Right atrium auricular region (tissue), 2 donors: ENCODE data around the gene CD300E. TPM values are rescaled to one million over a fixed set of nuclear protein-coding genes. Genes with fewer than 3 reads are reported as not detected.

Experiments
- DNase-seq: peaks from one replicate; pipeline ENCODE4 v3.0.0-alpha.2; 2019; ENCODE audit warnings: low spot score
- H3K27ac ChIP-seq, 2 donors: fragments of 200-600 bp; sonication (generic); 1 replicate in 1 of 2; 2 replicates in 1 of 2; pipeline ENCODE4 v1.5.1; 2016 to 2019
- H3K27me3 ChIP-seq, 2 donors: fragments of 200-600 bp; sonication (generic); one replicate each; pipeline versions ENCODE4 v1.5.1 to v1.6.0; 2017 to 2019
- H3K36me3 ChIP-seq: fragments of 200-600 bp; sonication (generic); one replicate; pipeline ENCODE4 v1.5.1; 2016
- H3K4me1 ChIP-seq, 2 donors: fragments of 200-600 bp; sonication (generic); one replicate each; pipeline versions ENCODE4 v1.5.1 to v1.6.0; 2017 to 2019
- H3K4me3 ChIP-seq, 2 donors: fragments of 200-600 bp; sonication (generic); 1 replicate in 1 of 2; 2 replicates in 1 of 2; pipeline ENCODE4 v1.5.1; 2017 to 2019; ENCODE audit warnings: mild to moderate bottlenecking in 1 of 2, moderate library complexity in 1 of 2
- H3K9me3 ChIP-seq, 2 donors: fragments of 200-600 bp; sonication (generic); one replicate each; pipeline ENCODE4 v1.5.1; 2019
- CTCF ChIP-seq, 2 donors: fragments of 200-600 bp; sonication (generic); IDR thresholded peaks; one replicate each; pipeline ENCODE4 v1.5.1; 2019; ENCODE audit warnings: antibody characterized with exemption in 2 of 2
- total RNA-seq, 2 donors: library from RNA; depleted of rRNA; stranded (reverse); fragments of >200 nt; gene quantifications; one replicate each; pipeline ENCODE4 v1.1.0, GENCODE V29; 2016

CD300E gene
- total RNA-seq, 2 donors from 2014 or later = 0.52 to 1.0 TPM

DNA sequence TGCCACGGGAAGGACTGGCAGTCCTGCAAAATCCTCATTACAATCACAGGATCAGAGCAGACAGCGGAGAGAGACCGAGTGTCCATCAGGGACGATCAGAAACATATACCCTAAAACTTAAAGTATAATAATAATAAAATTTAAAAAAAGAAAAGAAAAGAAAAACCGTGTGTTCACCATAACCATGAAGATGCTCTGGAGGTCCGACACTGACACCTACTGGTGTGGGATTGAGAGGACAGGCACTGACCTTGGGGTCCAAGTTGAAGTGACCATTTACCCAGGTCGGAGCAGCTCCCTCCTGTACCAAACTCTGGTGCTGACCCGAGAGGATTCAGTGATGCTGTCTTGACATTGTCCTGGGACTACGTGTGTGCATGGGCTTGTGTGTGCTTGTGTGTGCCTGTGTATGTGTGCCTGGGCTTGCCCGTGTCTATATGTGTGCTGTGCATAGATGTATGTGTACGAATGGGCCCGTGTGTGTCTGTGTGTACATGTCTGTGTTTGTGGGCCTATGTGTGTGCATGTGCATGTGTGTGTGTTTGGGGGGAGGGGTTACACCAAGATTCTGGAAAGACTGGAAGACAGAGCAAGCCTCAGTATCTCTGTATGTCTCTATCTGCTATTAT is 21.5 kb downstream of the CD300E start:
- Histone ChIP-seq H3K27me3 (no peaks in the 10 kb centered on the region), H3K4me3 (no peak overlapping the region), H3K36me3 (no peaks in the 10 kb centered on the region), H3K4me1 (no peaks in the 10 kb centered on the region), H3K27ac (no peak overlapping the region), H3K9me3 (no peaks in the 10 kb centered on the region)
- DNase-seq = no peak
- peak; percentile 30 to 61 for TF ChIP-seq CTCF (IDR thresholded peaks at IDR 0.05)

DNA sequence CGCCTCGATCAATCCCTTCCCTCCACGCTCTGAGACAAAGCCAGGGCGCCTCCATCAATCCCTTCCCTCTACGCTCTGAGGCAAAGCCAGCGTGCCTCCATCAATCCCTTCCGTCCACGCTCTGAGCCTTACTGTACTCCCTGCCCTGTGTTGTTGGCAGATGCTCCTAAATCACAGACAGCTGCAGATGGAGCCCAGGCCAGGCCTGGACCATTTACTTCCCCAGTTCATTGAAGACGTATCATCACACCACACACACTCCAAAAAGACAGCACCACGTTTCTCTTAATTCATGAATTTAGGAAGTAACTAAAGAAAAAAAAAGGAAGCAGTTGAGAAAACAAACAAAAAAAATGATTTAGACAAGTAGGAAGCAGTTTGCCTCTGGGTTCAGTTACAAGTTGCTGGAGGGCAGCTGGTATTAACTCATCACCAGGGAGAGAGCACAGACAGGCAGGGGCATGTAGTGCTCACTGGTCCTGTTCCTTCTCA is 24.0 kb downstream of the CD300E start:
- no peak overlapping the region for H3K27ac ChIP-seq

GRCh38 chr17:74599023-74599399 is 24.5 kb downstream of the CD300E start:
- H3K4me3 ChIP-seq = no peak overlapping the region
- H3K9me3 ChIP-seq = no peaks in the 10 kb centered on the region
- DNase-seq = no peak
- H3K36me3 ChIP-seq = no peaks in the 10 kb centered on the region
- H3K27me3 ChIP-seq = no peaks in the 10 kb centered on the region
- H3K4me1 ChIP-seq = no peaks in the 10 kb centered on the region
- TF ChIP-seq CTCF (IDR thresholded peaks at IDR 0.05) = no peak
- H3K27ac ChIP-seq = no peak overlapping the region

More for the DNA sequence above, 24.0 kb downstream of the CD300E start:
- no peaks in the 10 kb centered on the region for H3K4me1 ChIP-seq
- TF ChIP-seq CTCF (IDR thresholded peaks at IDR 0.05) = no peak
- H3K4me3 ChIP-seq = no peak overlapping the region
- no peaks in the 10 kb centered on the region for H3K9me3 ChIP-seq
- H3K27me3 ChIP-seq = no peaks in the 10 kb centered on the region
- DNase-seq = no peak
- no peaks in the 10 kb centered on the region for H3K36me3 ChIP-seq

DNA sequence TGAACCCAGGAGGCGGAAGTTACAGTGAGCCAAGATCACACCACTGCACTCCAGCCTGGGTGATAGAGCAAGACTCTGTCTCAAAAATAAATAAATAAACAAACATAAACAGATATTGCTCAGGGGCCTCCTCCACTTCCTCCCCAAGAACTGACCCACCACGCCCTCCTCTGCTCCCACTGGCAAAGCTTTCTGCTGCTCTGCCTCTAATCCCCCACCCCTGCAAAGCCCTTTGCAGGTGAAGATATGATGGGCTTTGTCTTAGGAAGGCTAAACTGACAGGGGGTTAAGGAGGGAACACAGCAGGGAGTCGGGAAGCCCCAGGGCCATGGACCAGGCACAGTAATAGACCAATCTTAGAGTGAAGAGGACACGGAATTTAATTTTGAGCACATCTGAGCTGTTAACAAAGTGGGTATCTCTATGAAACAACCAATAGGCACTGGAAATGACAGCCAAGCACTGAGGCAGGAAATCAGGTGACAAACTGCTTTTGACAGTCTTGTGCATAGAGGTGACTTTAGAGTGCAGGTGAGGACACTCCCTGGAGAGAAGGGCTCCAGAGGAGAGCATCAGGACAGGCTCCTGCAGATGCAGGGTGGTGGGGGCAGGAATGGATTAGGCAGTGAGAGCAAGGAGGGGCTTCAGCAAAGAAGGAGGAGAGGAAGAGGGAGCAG is 25.1 kb downstream of the CD300E start:
- H3K4me1 ChIP-seq = no peaks in the 10 kb centered on the region
- no peak overlapping the region for H3K27ac ChIP-seq
- H3K9me3 ChIP-seq = no peaks in the 10 kb centered on the region
- no peak for TF ChIP-seq CTCF (IDR thresholded peaks at IDR 0.05)
- no peak for DNase-seq
- no peaks in the 10 kb centered on the region for H3K36me3 ChIP-seq
- no peak overlapping the region for H3K4me3 ChIP-seq
- no peaks in the 10 kb centered on the region for H3K27me3 ChIP-seq

- no peak for DNase-seq
- TF ChIP-seq CTCF (IDR thresholded peaks at IDR 0.05) = no peak
- Histone ChIP-seq H3K4me3 (no peak overlapping the region), H3K9me3 (no peaks in the 10 kb centered on the region), H3K27me3 (no peaks in the 10 kb centered on the region), H3K4me1 (no peaks in the 10 kb centered on the region), H3K36me3 (no peaks in the 10 kb centered on the region), H3K27ac (no peak overlapping the region)
Measured at GRCh38 chr17:74597069-74597790, 26.3 kb downstream of the CD300E start.
